Neural cell (in vitro differentiated cells): ENCODE results near the gene KRT3. TPM values are rescaled to one million over a fixed set of nuclear protein-coding genes. Genes with fewer than 3 reads are reported as not detected.

Source experiments
- H2AFZ ChIP-seq: fragments of 200-600, 300-800 bp; sonication (generic), shearing (Covaris generic); 2 replicates; pipeline ENCODE4 v1.6.0; 2014; ENCODE audit warnings: low read depth, mild to moderate bottlenecking, antibody characterized with exemption, low read length, moderate library complexity
- H3F3A ChIP-seq: fragments of 200-600 bp; shearing (Covaris generic); 2 replicates; pipeline ENCODE4 v1.6.1; 2016; ENCODE audit warnings: mild to moderate bottlenecking, moderate library complexity, mixed read lengths, antibody characterized with exemption, low read length; ENCODE audit not compliant: insufficient read depth, poor library complexity, severe bottlenecking
- H3K27ac ChIP-seq: fragments of 200-600, 300-800 bp; sonication (generic), shearing (Covaris generic); 2 replicates; pipeline ENCODE4 v1.5.1; 2014; ENCODE audit warnings: mild to moderate bottlenecking, low read length, moderate library complexity
- H3K27me3 ChIP-seq: fragments of 300-800, 200-600 bp; sonication (generic), shearing (Covaris generic); 2 replicates; pipeline ENCODE4 v1.6.0; 2014; ENCODE audit warnings: mild to moderate bottlenecking, low read depth, low read length, moderate library complexity; ENCODE audit not compliant: insufficient read depth
- H3K36me3 ChIP-seq: fragments of 300-800, 200-600 bp; sonication (generic), shearing (Covaris generic); 2 replicates; pipeline ENCODE4 v1.5.1; 2014; ENCODE audit warnings: mild to moderate bottlenecking, antibody characterized with exemption, low read length, moderate library complexity; ENCODE audit not compliant: insufficient read depth
- H3K4me2 ChIP-seq: fragments of 300-800, 200-600 bp; sonication (generic), shearing (Covaris generic); 2 replicates; pipeline ENCODE4 v1.6.0; 2014; ENCODE audit warnings: mild to moderate bottlenecking, low read length
- H3K4me3 ChIP-seq: fragments of 300-800, 200-600 bp; sonication (generic), shearing (Covaris generic); 2 replicates; pipeline ENCODE4 v1.5.1; 2014; ENCODE audit warnings: mild to moderate bottlenecking, low read length, moderate library complexity
- H3K79me2 ChIP-seq: fragments of 200-600 bp; shearing (Covaris generic); replicated peaks from 2 replicates; pipeline ENCODE4 v1.6.0; 2014; ENCODE audit warnings: mild to moderate bottlenecking, low read length, moderate library complexity; ENCODE audit not compliant: insufficient read depth
- H3K9ac ChIP-seq: fragments of 300-800, 200-600 bp; sonication (generic), shearing (Covaris generic); 2 replicates; pipeline ENCODE4 v1.6.1; 2016; ENCODE audit warnings: mild to moderate bottlenecking, low read length, mixed read lengths
- H3K9me2 ChIP-seq: fragments of 200-600 bp; shearing (Covaris generic); 2 replicates; pipeline ENCODE4 v1.6.1; 2016; ENCODE audit warnings: mild to moderate bottlenecking, low read length, mixed read lengths; ENCODE audit not compliant: insufficient read depth
- H3K9me3 ChIP-seq: fragments of 200-600, 300-800 bp; sonication (generic), shearing (Covaris generic); 2 replicates; pipeline ENCODE4 v1.6.1; 2016; ENCODE audit warnings: mild to moderate bottlenecking, mixed run types, low read length, moderate library complexity, mixed read lengths
- H4K20me1 ChIP-seq: fragments of 200-600 bp; shearing (Covaris generic); 2 replicates; pipeline ENCODE4 v1.6.1; 2016; ENCODE audit warnings: mild to moderate bottlenecking, mixed run types; ENCODE audit not compliant: insufficient read depth
- EP300 ChIP-seq: fragments of 450-650 bp; conservative IDR thresholded peaks from 2 replicates; pipeline ENCODE4 v1.6.1; 2014; ENCODE audit warnings: antibody characterized with exemption, mild to moderate bottlenecking, moderate library complexity; ENCODE audit not compliant: poor library complexity, severe bottlenecking
- EZH2 ChIP-seq: fragments of 200-600, 300-800 bp; shearing (Covaris generic), sonication (generic); IDR thresholded peaks from 2 replicates; pipeline ENCODE4 v1.6.1; 2014; ENCODE audit warnings: antibody characterized with exemption, low read length, borderline replicate concordance, mild to moderate bottlenecking; ENCODE audit not compliant: insufficient read depth, poor library complexity, severe bottlenecking
- MXI1 ChIP-seq: fragments of 450-650 bp; conservative IDR thresholded peaks from 2 replicates; pipeline ENCODE4 v1.6.1; 2014; ENCODE audit warnings: antibody characterized with exemption, mild to moderate bottlenecking; ENCODE audit not compliant: poor library complexity, severe bottlenecking
- POLR2AphosphoS5 ChIP-seq: IDR thresholded peaks from 2 replicates; pipeline ENCODE4 v1.6.1; 2012
- RAD21 ChIP-seq: fragments of 450-650 bp; conservative IDR thresholded peaks from 2 replicates; pipeline ENCODE4 v1.6.1; 2014; ENCODE audit warnings: antibody characterized with exemption, mild to moderate bottlenecking, moderate library complexity
- SMC3 ChIP-seq: fragments of 450-650 bp; conservative IDR thresholded peaks from 2 replicates; pipeline ENCODE4 v1.6.1; 2014; ENCODE audit warnings: antibody characterized with exemption, mild to moderate bottlenecking, moderate library complexity; ENCODE audit not compliant: poor library complexity
- TAF1 ChIP-seq: IDR thresholded peaks from 2 replicates; pipeline ENCODE4 v1.6.1; 2012; ENCODE audit warnings: low read depth
- polyA plus RNA-seq: library from polyadenylated mRNA; depleted of rRNA; stranded (reverse); fragments of >200 nt; gene quantifications from 2 replicates; pipeline ENCODE4 v1.2.3, GENCODE V29; 2014
- TF ChIP-seq, protein P1 (sequence below): IDR thresholded peaks from 2 replicates; pipeline ENCODE4 v1.6.1; 2012; ENCODE audit warnings: borderline replicate concordance
- TF ChIP-seq, protein P2 (sequence below): fragments of 450-650 bp; IDR thresholded peaks from 2 replicates; pipeline ENCODE4 v1.5.1; 2014; ENCODE audit warnings: antibody characterized with exemption, mild to moderate bottlenecking, moderate library complexity; ENCODE audit not compliant: poor library complexity, severe bottlenecking

The KRT3 gene
- polyA plus RNA-seq, 1 donor from 2014 or later: not detected

DNA sequence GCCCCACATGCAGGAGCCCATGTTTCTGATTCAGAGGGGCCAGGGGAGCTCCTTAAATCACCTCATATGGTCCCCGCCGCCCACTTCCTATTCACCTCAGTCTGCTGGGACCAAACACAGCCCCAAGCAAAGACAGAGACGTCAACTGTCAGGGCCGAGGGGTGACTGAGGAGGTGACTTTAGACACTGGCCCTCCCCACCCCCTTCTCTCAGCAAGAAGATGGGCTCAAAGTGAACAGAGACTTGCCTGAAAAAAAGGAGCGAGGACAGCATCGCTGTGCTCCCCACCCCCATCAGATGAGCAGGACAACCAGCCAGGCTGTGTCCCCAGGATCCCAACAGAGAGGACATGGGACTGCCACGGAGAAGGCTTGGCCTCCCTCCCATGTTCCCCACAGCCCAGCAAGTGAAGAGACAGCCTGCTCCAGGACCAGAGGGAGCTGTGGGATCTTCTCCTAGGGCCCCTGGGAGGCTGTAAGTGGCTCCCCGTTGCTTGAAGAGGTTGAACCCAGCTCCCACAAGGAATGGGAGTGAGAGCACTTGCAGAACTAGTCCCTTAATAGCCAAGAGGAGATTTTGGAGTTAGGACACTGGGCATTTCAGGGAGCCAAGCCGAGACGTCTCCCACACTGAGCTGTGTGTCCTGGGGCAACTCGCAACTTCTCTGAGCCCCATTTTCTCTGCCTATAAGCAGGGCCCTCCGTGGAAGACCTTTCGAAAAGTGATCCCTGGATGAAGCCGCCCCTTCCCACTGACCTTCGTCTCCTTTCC is 39.5 kb upstream of the KRT3 start:
- H3K4me3 ChIP-seq: no peak overlapping the region
- H3F3A ChIP-seq: no peaks in the 10 kb centered on the region
- no peaks in the 10 kb centered on the region for H3K27me3 ChIP-seq
- H3K9me2 ChIP-seq: no peaks in the 10 kb centered on the region
- H3K36me3 ChIP-seq: no peaks in the 10 kb centered on the region
- H2AFZ ChIP-seq: no peak overlapping the region
- no peaks in the 10 kb centered on the region for H3K9me3 ChIP-seq
- H3K4me2 ChIP-seq: no peak overlapping the region
- H3K27ac ChIP-seq: no peak overlapping the region
- no peak overlapping the region for H3K9ac ChIP-seq
- TF ChIP-seq RAD21 (no peak), POLR2AphosphoS5 (no peak), TAF1 (no peak), MXI1 (no peak), EP300 (no peak), SMC3 (no peak), EZH2 (no peak)
- TF ChIP-seq, protein P1, sequence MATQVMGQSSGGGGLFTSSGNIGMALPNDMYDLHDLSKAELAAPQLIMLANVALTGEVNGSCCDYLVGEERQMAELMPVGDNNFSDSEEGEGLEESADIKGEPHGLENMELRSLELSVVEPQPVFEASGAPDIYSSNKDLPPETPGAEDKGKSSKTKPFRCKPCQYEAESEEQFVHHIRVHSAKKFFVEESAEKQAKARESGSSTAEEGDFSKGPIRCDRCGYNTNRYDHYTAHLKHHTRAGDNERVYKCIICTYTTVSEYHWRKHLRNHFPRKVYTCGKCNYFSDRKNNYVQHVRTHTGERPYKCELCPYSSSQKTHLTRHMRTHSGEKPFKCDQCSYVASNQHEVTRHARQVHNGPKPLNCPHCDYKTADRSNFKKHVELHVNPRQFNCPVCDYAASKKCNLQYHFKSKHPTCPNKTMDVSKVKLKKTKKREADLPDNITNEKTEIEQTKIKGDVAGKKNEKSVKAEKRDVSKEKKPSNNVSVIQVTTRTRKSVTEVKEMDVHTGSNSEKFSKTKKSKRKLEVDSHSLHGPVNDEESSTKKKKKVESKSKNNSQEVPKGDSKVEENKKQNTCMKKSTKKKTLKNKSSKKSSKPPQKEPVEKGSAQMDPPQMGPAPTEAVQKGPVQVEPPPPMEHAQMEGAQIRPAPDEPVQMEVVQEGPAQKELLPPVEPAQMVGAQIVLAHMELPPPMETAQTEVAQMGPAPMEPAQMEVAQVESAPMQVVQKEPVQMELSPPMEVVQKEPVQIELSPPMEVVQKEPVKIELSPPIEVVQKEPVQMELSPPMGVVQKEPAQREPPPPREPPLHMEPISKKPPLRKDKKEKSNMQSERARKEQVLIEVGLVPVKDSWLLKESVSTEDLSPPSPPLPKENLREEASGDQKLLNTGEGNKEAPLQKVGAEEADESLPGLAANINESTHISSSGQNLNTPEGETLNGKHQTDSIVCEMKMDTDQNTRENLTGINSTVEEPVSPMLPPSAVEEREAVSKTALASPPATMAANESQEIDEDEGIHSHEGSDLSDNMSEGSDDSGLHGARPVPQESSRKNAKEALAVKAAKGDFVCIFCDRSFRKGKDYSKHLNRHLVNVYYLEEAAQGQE: no peak
- TF ChIP-seq, protein P2, sequence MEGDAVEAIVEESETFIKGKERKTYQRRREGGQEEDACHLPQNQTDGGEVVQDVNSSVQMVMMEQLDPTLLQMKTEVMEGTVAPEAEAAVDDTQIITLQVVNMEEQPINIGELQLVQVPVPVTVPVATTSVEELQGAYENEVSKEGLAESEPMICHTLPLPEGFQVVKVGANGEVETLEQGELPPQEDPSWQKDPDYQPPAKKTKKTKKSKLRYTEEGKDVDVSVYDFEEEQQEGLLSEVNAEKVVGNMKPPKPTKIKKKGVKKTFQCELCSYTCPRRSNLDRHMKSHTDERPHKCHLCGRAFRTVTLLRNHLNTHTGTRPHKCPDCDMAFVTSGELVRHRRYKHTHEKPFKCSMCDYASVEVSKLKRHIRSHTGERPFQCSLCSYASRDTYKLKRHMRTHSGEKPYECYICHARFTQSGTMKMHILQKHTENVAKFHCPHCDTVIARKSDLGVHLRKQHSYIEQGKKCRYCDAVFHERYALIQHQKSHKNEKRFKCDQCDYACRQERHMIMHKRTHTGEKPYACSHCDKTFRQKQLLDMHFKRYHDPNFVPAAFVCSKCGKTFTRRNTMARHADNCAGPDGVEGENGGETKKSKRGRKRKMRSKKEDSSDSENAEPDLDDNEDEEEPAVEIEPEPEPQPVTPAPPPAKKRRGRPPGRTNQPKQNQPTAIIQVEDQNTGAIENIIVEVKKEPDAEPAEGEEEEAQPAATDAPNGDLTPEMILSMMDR: no peak
- H3K79me2 ChIP-seq: no peaks in the 10 kb centered on the region
- H4K20me1 ChIP-seq: no peaks in the 10 kb centered on the region

DNA sequence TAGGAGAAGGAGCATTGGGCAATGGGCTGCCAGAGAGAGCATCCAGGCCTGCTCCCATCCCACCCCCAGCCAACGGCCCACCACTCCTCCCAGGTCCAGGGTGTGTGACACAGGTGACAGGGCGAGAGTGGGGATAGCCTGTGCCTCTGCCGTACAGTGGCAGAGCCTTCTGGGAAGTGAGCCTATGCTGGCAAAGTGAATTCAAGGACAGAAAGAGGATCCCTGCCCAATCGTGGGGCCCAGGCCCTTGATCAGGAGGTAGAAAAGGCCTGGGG is 38.7 kb upstream of the KRT3 start:
- Histone ChIP-seq H3K9me3 (no peaks in the 10 kb centered on the region), H3K79me2 (no peaks in the 10 kb centered on the region), H3K36me3 (no peaks in the 10 kb centered on the region), H4K20me1 (no peaks in the 10 kb centered on the region), H3F3A (no peaks in the 10 kb centered on the region), H3K9me2 (no peaks in the 10 kb centered on the region), H2AFZ (no peak overlapping the region), H3K9ac (no peak overlapping the region), H3K27me3 (no peaks in the 10 kb centered on the region), H3K4me3 (no peak overlapping the region), H3K4me2 (no peak overlapping the region), H3K27ac (no peak overlapping the region)
- TF ChIP-seq SMC3 (no peak), EZH2 (no peak)
- TF ChIP-seq, protein P2: no peak
